NK-92 (cell line): ENCODE data around the gene DIP2C.
"Not testable (repeated sequence)": the region's sequence is repeated elsewhere in the genome, so short reads cannot be mapped to it uniquely, and the experiment has no call there.

Experiments
- DNase-seq: peaks from one replicate; lab custom pipeline; 2025; ENCODE audit not compliant: unreplicated experiment; lab: John Stamatoyannopoulos, UW

The DIP2C gene

GRCh38 chr10:700183-700582 lies 10.7 kb upstream of the DIP2C start:
- DNase-seq: not testable (repeated sequence)

GRCh38 chr10:697097-697875 lies 7.8 kb upstream of the DIP2C start:
- no peak for DNase-seq

DNA sequence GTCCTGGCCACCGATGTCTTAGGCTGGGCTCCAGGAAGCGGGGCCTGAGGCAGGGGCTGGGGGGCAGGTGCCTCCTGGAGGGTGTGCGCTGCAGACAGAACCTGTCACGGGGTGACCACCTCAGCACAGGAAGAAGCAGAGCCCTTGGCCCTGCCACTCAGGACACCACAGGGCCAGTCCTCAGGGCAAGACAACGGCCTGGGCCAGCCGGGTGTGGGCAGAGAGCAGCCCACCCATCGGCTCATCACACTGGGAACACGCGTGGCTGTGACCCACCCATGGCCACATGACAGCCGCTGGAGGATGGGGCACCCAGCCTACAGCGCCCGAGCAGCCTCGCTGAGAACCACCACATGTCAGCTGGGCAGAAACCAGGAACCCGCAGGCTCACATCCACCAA lies 5.9 kb upstream of the DIP2C start:
- DNase-seq: no peak

- no peak for DNase-seq
Observed at GRCh38 chr10:693506-693905, 4.0 kb upstream of the DIP2C start.

GRCh38 chr10:692682-693351 lies 3.3 kb upstream of the DIP2C start:
- no peak for DNase-seq

- no peak for DNase-seq
Observed at GRCh38 chr10:691216-691615, 1.7 kb upstream of the DIP2C start.

DNA sequence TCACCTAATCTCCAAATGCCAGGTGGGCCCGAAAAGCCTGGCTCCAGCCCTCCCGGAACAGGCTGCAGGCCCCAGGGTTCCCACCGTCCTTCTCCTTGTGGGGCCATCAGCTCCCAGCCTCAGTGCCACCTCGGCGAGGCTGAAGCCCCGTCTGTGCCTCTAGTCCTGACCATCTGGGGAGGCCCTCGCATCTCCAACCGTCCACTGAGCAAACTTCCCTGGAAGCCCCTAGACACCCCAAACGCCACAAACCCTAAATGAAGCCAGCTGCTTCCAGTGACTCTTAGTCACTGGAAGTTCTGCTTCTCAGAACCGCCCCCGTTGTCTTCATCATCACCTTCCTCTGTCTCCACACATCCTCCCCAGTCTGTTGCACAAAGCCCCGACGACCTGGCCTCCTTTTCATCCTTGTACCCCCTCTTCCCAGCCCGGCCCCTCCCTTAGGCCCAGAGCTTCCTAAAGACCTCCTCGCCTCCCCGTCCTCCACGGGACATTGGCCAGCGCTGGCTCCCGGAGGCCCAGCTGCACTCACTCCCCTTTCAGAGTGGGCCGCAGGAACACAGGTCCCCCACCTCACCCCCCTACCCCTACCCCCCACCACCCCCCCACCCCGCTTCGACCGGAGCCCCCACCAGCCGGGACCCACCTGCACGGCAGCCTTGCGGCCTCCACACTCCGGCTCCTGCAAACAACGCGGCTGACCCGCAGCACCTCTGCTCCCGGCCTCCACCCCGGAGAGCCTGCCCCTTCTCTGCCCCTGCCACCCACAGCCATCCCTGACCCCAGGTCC lies 1.1 kb upstream of the DIP2C start:
- DNase-seq: no peak

GRCh38 chr10:689121-689451 lies 382 bp downstream of the DIP2C start:
- DNase-seq: no peak

- DNase-seq: no peak
Observed at GRCh38 chr10:688312-689120, 952 bp downstream of the DIP2C start.

DNA sequence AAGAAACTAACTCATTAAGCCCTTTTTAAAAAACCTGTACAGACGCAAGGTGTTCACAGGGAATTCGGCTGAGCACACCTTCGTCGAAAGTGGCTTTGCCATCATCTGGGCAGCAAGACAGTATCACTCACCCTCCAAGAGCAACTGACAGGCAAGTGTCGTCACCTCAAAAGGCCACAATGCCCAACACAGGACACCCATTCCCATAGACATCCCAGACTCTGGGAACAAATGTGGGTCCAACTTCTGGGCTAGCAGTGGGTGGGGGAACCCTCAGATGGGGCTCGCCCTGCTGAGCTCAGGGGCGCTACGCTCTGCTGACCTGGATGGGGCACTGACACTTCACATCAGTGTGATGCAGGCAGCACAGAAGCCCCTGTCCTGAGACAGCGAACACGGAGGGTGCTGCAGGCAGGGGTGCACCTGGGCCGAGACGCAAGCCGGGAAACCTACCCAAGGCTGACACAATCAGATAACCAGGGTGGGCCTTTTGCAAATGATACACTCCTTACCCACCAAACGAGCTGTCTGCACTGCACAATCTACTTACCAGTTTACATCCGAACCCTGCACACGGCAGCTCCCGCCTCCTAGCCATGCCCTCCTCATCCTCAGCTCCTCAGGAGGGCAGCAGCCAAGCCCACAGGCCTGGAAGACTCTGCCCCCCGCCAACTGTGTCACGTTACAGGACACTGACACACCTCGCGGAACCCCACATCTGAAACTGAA lies 1.7 kb downstream of the DIP2C start:
- DNase-seq: no peak

GRCh38 chr10:686155-686931 lies 3.1 kb downstream of the DIP2C start:
- no peak for DNase-seq

DNA sequence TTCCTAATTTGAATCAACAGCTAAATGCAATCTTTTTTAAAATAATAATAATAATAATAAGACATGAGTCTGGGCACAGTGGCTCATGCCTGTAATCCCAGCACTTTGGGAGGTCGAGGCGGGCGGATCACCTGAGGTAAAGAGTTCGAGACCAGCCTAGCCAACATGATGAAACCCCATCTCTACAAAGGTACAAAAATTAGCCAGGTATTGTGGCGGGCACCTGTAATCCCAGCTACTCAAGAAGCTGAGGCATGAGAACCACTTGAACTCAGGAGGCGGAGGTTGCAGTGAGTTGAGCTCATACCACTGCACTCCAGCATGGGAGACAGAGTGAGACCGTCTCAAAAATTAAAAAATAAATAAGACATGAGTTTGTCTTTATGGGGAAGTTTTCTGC lies 3.9 kb downstream of the DIP2C start:
- DNase-seq: no peak

GRCh38 chr10:683448-684071 lies 5.9 kb downstream of the DIP2C start:
- DNase-seq: no peak

DNA sequence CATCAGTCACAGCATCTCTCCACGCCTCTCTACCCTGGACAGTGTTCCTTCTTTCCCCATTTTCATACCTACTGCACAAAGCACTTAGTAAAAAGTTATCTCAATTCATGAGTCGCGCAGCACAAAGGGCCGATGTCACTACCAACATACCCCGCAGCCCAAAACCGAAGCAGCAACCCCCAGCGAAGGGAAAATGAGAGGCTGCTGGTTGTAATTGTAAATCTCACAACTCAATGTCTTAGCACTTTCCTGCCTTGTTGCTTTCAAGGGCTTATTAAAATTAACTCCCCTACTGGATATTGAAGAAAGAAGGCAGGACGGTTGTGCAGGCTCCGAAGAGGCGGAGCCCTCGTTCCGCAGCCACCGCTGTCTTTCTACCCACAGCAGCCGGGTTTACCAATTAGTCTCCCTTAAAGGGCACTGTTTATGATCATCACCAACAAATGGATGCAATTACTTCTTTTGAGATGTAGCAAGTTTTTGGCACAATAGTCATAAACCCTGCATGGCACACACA lies 6.5 kb downstream of the DIP2C start:
- no peak for DNase-seq

GRCh38 chr10:681670-682318 lies 7.7 kb downstream of the DIP2C start:
- DNase-seq: no peak

DNA sequence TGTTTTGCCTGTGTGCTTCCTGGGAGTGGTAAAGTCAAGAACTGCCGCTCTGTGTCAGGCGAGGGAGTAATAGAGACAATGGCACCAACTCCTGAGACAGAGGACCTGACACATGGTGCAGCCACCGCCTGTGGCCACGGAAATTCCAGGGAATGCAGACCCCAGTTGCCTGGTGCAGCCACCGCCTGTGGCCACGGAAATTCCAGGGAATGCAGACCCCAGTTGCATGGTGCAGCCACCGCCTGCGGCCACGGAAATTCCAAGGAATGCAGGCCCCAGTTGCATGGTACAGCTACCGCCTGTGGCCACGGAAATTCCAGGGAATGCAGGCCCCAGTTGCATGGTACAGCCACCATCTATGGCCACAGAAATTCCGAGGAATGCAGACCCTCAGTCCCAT lies 8.7 kb downstream of the DIP2C start:
- no peak for DNase-seq

DNA sequence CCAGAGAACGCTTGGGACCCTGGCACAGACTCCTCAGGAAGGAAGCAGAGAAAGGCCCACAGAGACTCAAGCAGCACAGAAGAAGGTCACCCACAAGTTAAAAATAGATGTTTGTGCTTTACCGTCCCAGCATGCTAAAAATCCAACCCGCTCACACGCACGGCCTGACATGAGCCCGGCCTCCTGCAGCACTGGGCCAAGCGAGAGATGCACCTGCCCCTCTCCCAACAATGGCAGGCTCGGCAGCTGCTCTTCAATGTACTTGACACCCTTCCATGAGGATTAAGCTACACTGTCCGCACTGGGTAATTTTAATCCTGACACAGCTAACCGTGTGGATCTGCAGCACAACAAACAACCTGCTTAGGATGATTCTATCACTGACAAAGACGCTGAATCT lies 9.3 kb downstream of the DIP2C start:
- DNase-seq: no peak

DNA sequence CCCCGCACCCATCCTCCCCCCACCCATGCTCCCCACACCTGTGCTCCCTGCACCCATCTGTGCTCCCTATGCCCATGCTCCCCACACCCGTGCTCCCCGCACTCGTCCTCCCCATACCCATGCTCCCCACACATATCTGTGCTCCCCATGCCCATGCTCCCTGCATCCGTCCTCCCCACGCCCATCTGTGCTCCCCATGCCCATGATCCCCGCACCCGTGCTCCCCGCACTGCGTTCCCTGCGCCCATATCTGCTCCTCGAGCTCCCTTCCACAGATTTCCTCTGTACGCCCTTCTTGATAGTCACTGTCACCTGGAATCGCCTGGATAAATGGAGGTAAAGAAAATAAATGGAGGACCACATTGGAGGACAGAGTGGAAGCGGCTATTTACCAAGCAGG lies 9.9 kb downstream of the DIP2C start:
- no peak for DNase-seq

DNA sequence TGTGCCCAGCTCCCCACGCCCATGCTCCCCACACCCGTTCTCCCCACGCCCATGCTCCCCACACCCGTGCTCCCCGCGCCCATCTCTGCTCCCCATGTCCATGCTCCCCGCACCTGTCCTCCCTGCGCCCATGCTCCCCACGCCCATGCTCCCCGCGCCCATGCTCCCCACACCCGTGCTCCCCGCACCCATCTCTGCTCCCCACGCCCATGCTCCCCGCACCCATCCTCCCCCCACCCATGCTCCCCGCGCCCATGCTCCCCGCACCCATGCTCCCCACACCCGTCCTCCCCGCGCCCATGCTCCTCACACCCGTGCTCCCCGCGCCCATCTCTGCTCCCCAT lies 10.8 kb downstream of the DIP2C start:
- DNase-seq: not testable (repeated sequence)
